K562 (cell line): Measurements from ENCODE around the gene TECPR1. TPM values are rescaled to one million over a fixed set of nuclear protein-coding genes. Genes with fewer than 3 reads are reported as not detected.

ENCODE experiments used
- ATF3 ChIP-seq, 2 experiments: fragments of 450-650 bp in 1 of 2; sonication (generic) in 1 of 2; formaldehyde crosslinking in 1 of 2; IDR thresholded peaks in 1 of 2; conservative IDR thresholded peaks in 1 of 2; 2 replicates each; pipeline versions ENCODE4 v1.6.1 to v1.8.1; 2016 to 2023; ENCODE audit warnings: mild to moderate bottlenecking in 2 of 2, moderate library complexity in 2 of 2, inconsistent platforms in 1 of 2, missing genetic modification reagents in 1 of 2
- CTBP1 ChIP-seq: fragments of 450-650 bp; IDR thresholded peaks from 2 replicates; pipeline ENCODE4 v1.6.1; 2016; ENCODE audit warnings: borderline replicate concordance
- EHMT2 ChIP-seq: fragments of 450-650 bp; IDR thresholded peaks from 2 replicates; pipeline ENCODE4 v1.6.1; 2018; ENCODE audit warnings: antibody characterized with exemption
- EP300 ChIP-seq: IDR thresholded peaks from 2 replicates; pipeline ENCODE4 v1.6.1; 2012; ENCODE audit warnings: low read length, improper control_type of control experiment
- GATA2 ChIP-seq: sonication (generic); formaldehyde crosslinking; IDR thresholded peaks from 2 replicates; pipeline ENCODE4 v1.4.0; 2020; ENCODE audit warnings: mild to moderate bottlenecking, missing genetic modification reagents
- MYC ChIP-seq, 2 experiments: fragments of 250-450 bp in 1 of 2; sonication (Bioruptor Pico) in 1 of 2; IDR thresholded peaks; 2 replicates each; pipeline versions ENCODE4 v1.5.1 to v1.6.1; 2012 to 2021; ENCODE audit warnings: low read depth in 2 of 2, borderline replicate concordance in 1 of 2, improper control_type of control experiment in 1 of 2, low read length in 1 of 2, mild to moderate bottlenecking in 1 of 2, moderate library complexity in 1 of 2
- POLR3G ChIP-seq: IDR thresholded peaks from 2 replicates; pipeline ENCODE4 v1.6.1; 2011; ENCODE audit not compliant: insufficient read length, insufficient replicate concordance; ENCODE audit errors: extremely low read depth
- SRSF9 ChIP-seq: fragments of 200-400 bp; formaldehyde crosslinking; IDR thresholded peaks from 2 replicates; pipeline ENCODE4 v1.6.1; 2017; ENCODE audit warnings: low read depth, low read length, borderline replicate concordance
- THAP12 ChIP-seq: fragments of 250-450 bp; sonication (Bioruptor Pico); IDR thresholded peaks from 2 replicates; pipeline ENCODE4 v1.9.0; 2021; ENCODE audit warnings: mild to moderate bottlenecking, inconsistent platforms
- ZFX ChIP-seq: sonication (generic); formaldehyde crosslinking; IDR thresholded peaks from 2 replicates; pipeline ENCODE4 v1.8.0; 2022; ENCODE audit warnings: mild to moderate bottlenecking, missing genetic modification reagents, moderate library complexity
- ZNF274 ChIP-seq: IDR thresholded peaks from 2 replicates; pipeline ENCODE4 v1.6.1; 2011; ENCODE audit warnings: low read depth, mild to moderate bottlenecking, low read length, moderate library complexity, borderline replicate concordance
- ZNF695 ChIP-seq: fragments of 450-650 bp; formaldehyde crosslinking; IDR thresholded peaks from 2 replicates; pipeline ENCODE4 v1.4.0; 2020; ENCODE audit warnings: mild to moderate bottlenecking, moderate library complexity
- ZNF766 ChIP-seq: fragments of 200-800 bp; sonication (Bioruptor generic); conservative IDR thresholded peaks from 2 replicates; pipeline ENCODE4 v1.6.1; 2016; ENCODE audit warnings: missing genetic modification characterization, missing compliant biosample characterization
- polyA plus RNA-seq, 8 experiments: library from polyadenylated mRNA; depleted of rRNA in 4 of 8; stranded (reverse) in 5 of 8; unstranded in 3 of 8; fragments of >200 nt; fragmentation: Nextera tagmentation in 2 of 8; fragmentation: Illumina TruSeq in 1 of 8; extraction: Ambion mirVana in 2 of 8; extraction: Trizol in 1 of 8; gene quantifications; 2 replicates each; pipeline versions ENCODE4 v1.2.1 to v1.2.3, GENCODE V29; 2011 to 2014; ENCODE audit warnings: inconsistent platforms in 1 of 8, missing spikeins in 1 of 8
- total RNA-seq, 7 experiments: library from RNA; depleted of rRNA in 6 of 7; stranded (reverse); fragments of >200 nt in 6 of 7; fragmentation: Illumina TruSeq in 2 of 7; extraction: Trizol in 2 of 7; gene quantifications; 2 replicates each; pipeline versions ENCODE4 v1.2.1 to v1.2.3, GENCODE V29; 2011 to 2021; ENCODE audit warnings: low replicate concordance in 1 of 7

Gene TECPR1
- total and polyA plus RNA-seq, 9 of the 15 experiments (the other 6 are each of a cell fraction or from before 2014, with no cell fraction given): 0.17 to 15.0 (median 2.2) TPM

GRCh38 chr7:98168181-98168903, 83.7 kb downstream of the TECPR1 start (continued):
- TF ChIP-seq ZNF766: no peak
- no peak for TF ChIP-seq SRSF9
- TF ChIP-seq ZNF695 (CRISPR knock-in tag): no peak
- TF ChIP-seq GATA2 (CRISPR knock-in tag): no peak
- TF ChIP-seq ZNF274: no peak
- TF ChIP-seq EP300: 0 out of 2 replicates have a peak, but pooled peaks have one; percentile 21
- peak; percentile 89 for TF ChIP-seq ATF3 (IDR thresholded peaks at IDR 0.05)
- 0 out of 2 replicates have a peak, but pooled peaks have one; percentile 42 for TF ChIP-seq ATF3 (CRISPR knock-in tag; conservative IDR thresholded peaks at IDR 0.05)
- peak; percentile 74 for TF ChIP-seq CTBP1
- TF ChIP-seq POLR3G: no peak
- TF ChIP-seq ZFX (CRISPR knock-in tag): no peak
- no peak for TF ChIP-seq MYC (IDR thresholded peaks at IDR 0.05; ENCODE audit: low read depth, low read length)
- TF ChIP-seq MYC (CRISPR knock-in tag; IDR thresholded peaks at IDR 0.05; ENCODE audit: borderline replicate concordance, low read depth): no peak
- no peak for TF ChIP-seq EHMT2
- no peak for TF ChIP-seq THAP12
- TF ChIP-seq, all 486 proteins: peak for 18
